GM18526 (cell line): ENCODE data around the gene CEP85L.

Experiments
- POLR2A ChIP-seq: IDR thresholded peaks from 3 replicates; pipeline ENCODE4 v1.6.1; 2011; ENCODE audit not compliant: insufficient read length; ENCODE audit errors: extremely low read depth

CEP85L gene

GRCh38 chr6:118524686-118525085 lies 126.7 kb downstream of the CEP85L start:
- no peak for TF ChIP-seq POLR2A

- TF ChIP-seq POLR2A, result no peak
Observed at GRCh38 chr6:118523216-118523615, 128.2 kb downstream of the CEP85L start.

- TF ChIP-seq POLR2A, result no peak
Observed at GRCh38 chr6:118522422-118522821, 129.0 kb downstream of the CEP85L start.

GRCh38 chr6:118514689-118515088 lies 136.7 kb downstream of the CEP85L start:
- TF ChIP-seq POLR2A, result no peak

- TF ChIP-seq POLR2A, result no peak
Observed at GRCh38 chr6:118511930-118512715, 139.3 kb downstream of the CEP85L start.

- no peak for TF ChIP-seq POLR2A
Observed at GRCh38 chr6:118509009-118509617, 142.3 kb downstream of the CEP85L start.

GRCh38 chr6:118507636-118508035 lies 143.8 kb downstream of the CEP85L start:
- no peak for TF ChIP-seq POLR2A

- no peak for TF ChIP-seq POLR2A
Observed at GRCh38 chr6:118506071-118506638, 145.2 kb downstream of the CEP85L start.

- no peak for TF ChIP-seq POLR2A
Observed at GRCh38 chr6:118505656-118506055, 145.7 kb downstream of the CEP85L start.

- TF ChIP-seq POLR2A, result no peak
Observed at GRCh38 chr6:118504611-118505010, 146.8 kb downstream of the CEP85L start.

GRCh38 chr6:118502169-118502568 lies 149.2 kb downstream of the CEP85L start:
- no peak for TF ChIP-seq POLR2A

- no peak for TF ChIP-seq POLR2A
Observed at GRCh38 chr6:118501765-118502164, 149.6 kb downstream of the CEP85L start.

GRCh38 chr6:118501099-118501498 lies 150.3 kb downstream of the CEP85L start:
- no peak for TF ChIP-seq POLR2A

GRCh38 chr6:118500130-118501015 lies 151.0 kb downstream of the CEP85L start:
- no peak for TF ChIP-seq POLR2A
